Endothelial cell of umbilical vein (primary cell): Measurements from ENCODE around the gene MGAT5B.

Experiments
- CTCF ChIP-seq, 2 donors: IDR thresholded peaks; 1 replicate in 1 of 2; 2 replicates in 1 of 2; pipeline ENCODE4 v1.5.1; 2011; ENCODE audit warnings: low read length in 2 of 2, mild to moderate bottlenecking in 2 of 2, moderate library complexity in 2 of 2, control low read depth in 1 of 2, inconsistent platforms in 1 of 2, low read depth in 1 of 2; ENCODE audit not compliant: insufficient read depth in 1 of 2; ENCODE audit errors: extremely low read depth in 1 of 2
- EZH2 ChIP-seq: IDR thresholded peaks from 2 replicates; pipeline ENCODE4 v1.6.1; 2012; ENCODE audit warnings: borderline replicate concordance, low read depth, mild to moderate bottlenecking, moderate library complexity, low read length, inconsistent platforms; ENCODE audit not compliant: severe bottlenecking
- FOS ChIP-seq: IDR thresholded peaks from 2 replicates; pipeline ENCODE4 v1.6.1; 2011; ENCODE audit warnings: mild to moderate bottlenecking, low read length, moderate library complexity, borderline replicate concordance; ENCODE audit not compliant: insufficient read depth
- JUN ChIP-seq: IDR thresholded peaks from 2 replicates; pipeline ENCODE4 v1.6.1; 2011; ENCODE audit warnings: borderline replicate concordance, low read depth; ENCODE audit not compliant: insufficient read length, insufficient read depth
- POLR2A ChIP-seq: IDR thresholded peaks from 2 replicates; pipeline ENCODE4 v1.6.1; 2012; ENCODE audit warnings: low read depth, mild to moderate bottlenecking, control low read depth, low read length
- POLR2AphosphoS5 ChIP-seq: IDR thresholded peaks from 2 replicates; pipeline ENCODE4 v1.6.1; 2012; ENCODE audit warnings: low read depth, mild to moderate bottlenecking, control low read depth, low read length, moderate library complexity; ENCODE audit not compliant: insufficient read depth

GRCh38 chr17:76948726-76949342 is 80.6 kb downstream of the MGAT5B start:
- no peak for TF ChIP-seq CTCF (IDR thresholded peaks at IDR 0.05; ENCODE audit: extremely low read depth in 1 of 2, insufficient read depth in 1 of 2, low read depth in 1 of 2, low read length in 2 of 2)
- no peak for TF ChIP-seq POLR2AphosphoS5
- TF ChIP-seq POLR2A: no peak
- no peak for TF ChIP-seq EZH2
- TF ChIP-seq JUN: no peak
- TF ChIP-seq FOS: no peak
